K562 (cell line): ENCODE data around the gene PHOX2A. TPM values are rescaled to one million over a fixed set of nuclear protein-coding genes. Genes with fewer than 3 reads are reported as not detected.
A peak's percentile ranks its signal among the peaks of the same experiment; 100 is the strongest.

Experiments used
- BCL6 ChIP-seq: fragments of 250-450 bp; sonication (Bioruptor Pico); IDR thresholded peaks from 2 replicates; pipeline ENCODE4 v1.4.0; 2020
- BMI1 ChIP-seq: fragments of 150-350 bp; IDR thresholded peaks from 2 replicates; pipeline ENCODE4 v1.6.1; 2014; ENCODE audit warnings: low read length
- CBFA2T2 ChIP-seq: fragments of 450-650 bp; conservative IDR thresholded peaks from 2 replicates; pipeline ENCODE4 v1.6.1; 2017; ENCODE audit warnings: mild to moderate bottlenecking
- CHD1 ChIP-seq: fragments of 200-600 bp; sonication (generic); IDR thresholded peaks from one replicate; pipeline ENCODE4 v1.6.1; 2012; ENCODE audit warnings: mild to moderate bottlenecking, moderate library complexity, low read length, inconsistent platforms
- DMBX1 ChIP-seq: fragments of 250-450 bp; sonication (Bioruptor Pico); IDR thresholded peaks from 2 replicates; pipeline ENCODE4 v1.8.0; 2022; ENCODE audit warnings: inconsistent platforms, mild to moderate bottlenecking, moderate library complexity, borderline replicate concordance
- GABPB1 ChIP-seq: sonication (generic); formaldehyde crosslinking; IDR thresholded peaks from 2 replicates; pipeline ENCODE4 v1.8.0; 2022; ENCODE audit warnings: mild to moderate bottlenecking, missing genetic modification reagents
- MED1 ChIP-seq: sonication (generic); formaldehyde crosslinking; IDR thresholded peaks from 2 replicates; pipeline ENCODE4 v1.8.1; 2023; ENCODE audit warnings: missing genetic modification reagents, borderline replicate concordance
- NFE2L1 ChIP-seq: fragments of 450-650 bp; IDR thresholded peaks from 2 replicates; pipeline ENCODE4 v1.6.1; 2016; ENCODE audit warnings: missing genetic modification characterization, low read depth, mild to moderate bottlenecking, missing compliant biosample characterization, moderate library complexity, borderline replicate concordance
- NR4A1 ChIP-seq, 2 experiments: fragments of 250-450 bp in 1 of 2; fragments of 450-650 bp in 1 of 2; sonication (Bioruptor Pico) in 1 of 2; IDR thresholded peaks; 2 replicates each; pipeline versions ENCODE4 v1.4.0 to v1.6.1; 2016 to 2020; ENCODE audit warnings: mild to moderate bottlenecking in 2 of 2, missing compliant biosample characterization in 1 of 2, missing genetic modification characterization in 1 of 2, moderate library complexity in 1 of 2
- NRF1 ChIP-seq, 2 experiments: fragments of 450-650 bp; IDR thresholded peaks in 1 of 2; conservative IDR thresholded peaks in 1 of 2; 2 replicates each; pipeline ENCODE4 v1.6.1; 2014; ENCODE audit warnings: mild to moderate bottlenecking in 2 of 2
- RB1 ChIP-seq: fragments of 450-650 bp; IDR thresholded peaks from 2 replicates; pipeline ENCODE4 v1.6.1; 2017; ENCODE audit warnings: low read depth, mild to moderate bottlenecking
- RBFOX2 ChIP-seq: fragments of 200-400 bp; formaldehyde crosslinking; IDR thresholded peaks from 2 replicates; pipeline ENCODE4 v1.6.1; 2017; ENCODE audit warnings: low read depth, mild to moderate bottlenecking, low read length, moderate library complexity
- RERE ChIP-seq: sonication (generic); formaldehyde crosslinking; IDR thresholded peaks from 2 replicates; pipeline ENCODE4 v1.8.0; 2023; ENCODE audit warnings: missing genetic modification reagents, mild to moderate bottlenecking, borderline replicate concordance
- SAFB2 ChIP-seq: fragments of 200-400 bp; formaldehyde crosslinking; IDR thresholded peaks from 2 replicates; pipeline ENCODE4 v1.6.1; 2018; ENCODE audit warnings: borderline replicate concordance, low read length, low read depth, moderate library complexity; ENCODE audit not compliant: severe bottlenecking
- SRSF9 ChIP-seq: fragments of 200-400 bp; formaldehyde crosslinking; IDR thresholded peaks from 2 replicates; pipeline ENCODE4 v1.6.1; 2017; ENCODE audit warnings: low read depth, low read length, borderline replicate concordance
- TBP ChIP-seq: optimal IDR thresholded peaks from 2 replicates; pipeline ENCODE3; 2011; ENCODE audit warnings: low read depth, low read length, improper control_type of control experiment
- YY1 ChIP-seq, 3 experiments: IDR thresholded peaks; 2 replicates each; pipeline ENCODE4 v1.6.1; 2011; ENCODE audit warnings: low read length in 2 of 3, mild to moderate bottlenecking in 2 of 3, moderate library complexity in 2 of 3, borderline replicate concordance in 1 of 3, control low read depth in 1 of 3, low read depth in 1 of 3; ENCODE audit not compliant: insufficient read depth in 3 of 3, insufficient replicate concordance in 2 of 3, control insufficient read depth in 1 of 3, insufficient read length in 1 of 3; ENCODE audit errors: extremely low read depth in 1 of 3
- ZNF41 ChIP-seq: fragments of 250-450 bp; sonication (Bioruptor Pico); conservative IDR thresholded peaks from 2 replicates; pipeline ENCODE4 v1.4.0; 2020; ENCODE audit warnings: mild to moderate bottlenecking
- ZNF586 ChIP-seq: fragments of 450-650 bp; formaldehyde crosslinking; conservative IDR thresholded peaks from 2 replicates; pipeline ENCODE4 v1.4.0; 2020; ENCODE audit warnings: mild to moderate bottlenecking, moderate library complexity
- ZNF77 ChIP-seq: fragments of 250-450 bp; sonication (Bioruptor Pico); IDR thresholded peaks from 2 replicates; pipeline ENCODE4 v1.5.0; 2020
- polyA plus RNA-seq, 8 experiments: library from polyadenylated mRNA; depleted of rRNA in 4 of 8; stranded (reverse) in 5 of 8; unstranded in 3 of 8; fragments of >200 nt; fragmentation: Nextera tagmentation in 2 of 8; fragmentation: Illumina TruSeq in 1 of 8; extraction: Ambion mirVana in 2 of 8; extraction: Trizol in 1 of 8; gene quantifications; 2 replicates each; pipeline versions ENCODE4 v1.2.1 to v1.2.3, GENCODE V29; 2011 to 2014; ENCODE audit warnings: inconsistent platforms in 1 of 8, missing spikeins in 1 of 8
- total RNA-seq, 7 experiments: library from RNA; depleted of rRNA in 6 of 7; stranded (reverse); fragments of >200 nt in 6 of 7; fragmentation: Illumina TruSeq in 2 of 7; extraction: Trizol in 2 of 7; gene quantifications; 2 replicates each; pipeline versions ENCODE4 v1.2.1 to v1.2.3, GENCODE V29; 2011 to 2021; ENCODE audit warnings: low replicate concordance in 1 of 7
- TF ChIP-seq, protein P1 (sequence below): fragments of 450-650 bp; IDR thresholded peaks from 2 replicates; pipeline ENCODE4 v1.6.1; 2016; ENCODE audit warnings: low read depth, mild to moderate bottlenecking, moderate library complexity

Gene PHOX2A
- total and polyA plus RNA-seq, 9 of the 15 experiments (the other 6 are each of a cell fraction or from before 2014, with no cell fraction given) = not detected

- TF ChIP-seq GABPB1 = peak; percentile 26; the same call in 1 of the 2 replicates
- TF ChIP-seq ZNF586 (CRISPR knock-in tag) = no peak
- TF ChIP-seq RB1 = 0 out of 2 replicates have a peak, but pooled peaks have one; percentile 29
- no peak for TF ChIP-seq MED1 (CRISPR knock-in tag)
- peak; percentile 22 for TF ChIP-seq CHD1
- TF ChIP-seq, protein P1, sequence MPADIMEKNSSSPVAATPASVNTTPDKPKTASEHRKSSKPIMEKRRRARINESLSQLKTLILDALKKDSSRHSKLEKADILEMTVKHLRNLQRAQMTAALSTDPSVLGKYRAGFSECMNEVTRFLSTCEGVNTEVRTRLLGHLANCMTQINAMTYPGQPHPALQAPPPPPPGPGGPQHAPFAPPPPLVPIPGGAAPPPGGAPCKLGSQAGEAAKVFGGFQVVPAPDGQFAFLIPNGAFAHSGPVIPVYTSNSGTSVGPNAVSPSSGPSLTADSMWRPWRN = no peak
- TF ChIP-seq SAFB2 = no peak
- TF ChIP-seq RBFOX2 = peak; percentile 64
- no peak for TF ChIP-seq NFE2L1 (tag)
- peak; percentile 24; the same call in 1 of the 2 replicates for TF ChIP-seq RERE (CRISPR knock-in tag)
- TF ChIP-seq DMBX1 (CRISPR knock-in tag) = no peak
- TF ChIP-seq BMI1 = no peak
- peak in 1 of 3 experiments; percentile 11 for TF ChIP-seq YY1 (IDR thresholded peaks at IDR 0.05; ENCODE audit: borderline replicate concordance in 1 of 3, control insufficient read depth in 1 of 3, extremely low read depth in 1 of 3, insufficient read depth in 3 of 3, insufficient read length in 1 of 3, insufficient replicate concordance in 2 of 3, low read depth in 1 of 3, low read length in 2 of 3)
- TF ChIP-seq BCL6 (CRISPR knock-in tag) = no peak
- no peak for TF ChIP-seq NR4A1 (CRISPR knock-in tag; IDR thresholded peaks at IDR 0.05)
- no peak for TF ChIP-seq NR4A1 (tag; IDR thresholded peaks at IDR 0.05)
- no peak for TF ChIP-seq CBFA2T2
- peak in 1 of 2 experiments; percentile 49; a peak in 2 of 4 replicates for TF ChIP-seq NRF1 (conservative IDR thresholded peaks at IDR 0.05 in 1 of 2, IDR thresholded peaks at IDR 0.05 in 1 of 2)
- TF ChIP-seq ZNF41 (CRISPR knock-in tag) = no peak
- no peak for TF ChIP-seq SRSF9
- TF ChIP-seq TBP = peak; percentile 12
- TF ChIP-seq ZNF77 (CRISPR knock-in tag) = no peak
These were observed 19.2 kb downstream of the PHOX2A start, which contains the start of gene INPPL1 (continued) for GRCh38 chr11:72224564-72225410.
